HG03571 (cell line): ENCODE data around the gene MRGPRX2.

Experiments
- ATAC-seq: cut with Tn5 transposase; IDR thresholded peaks from one replicate; pipeline ENCODE4 v1.9.1; 2021; ENCODE audit not compliant: unreplicated experiment

Gene MRGPRX2

DNA sequence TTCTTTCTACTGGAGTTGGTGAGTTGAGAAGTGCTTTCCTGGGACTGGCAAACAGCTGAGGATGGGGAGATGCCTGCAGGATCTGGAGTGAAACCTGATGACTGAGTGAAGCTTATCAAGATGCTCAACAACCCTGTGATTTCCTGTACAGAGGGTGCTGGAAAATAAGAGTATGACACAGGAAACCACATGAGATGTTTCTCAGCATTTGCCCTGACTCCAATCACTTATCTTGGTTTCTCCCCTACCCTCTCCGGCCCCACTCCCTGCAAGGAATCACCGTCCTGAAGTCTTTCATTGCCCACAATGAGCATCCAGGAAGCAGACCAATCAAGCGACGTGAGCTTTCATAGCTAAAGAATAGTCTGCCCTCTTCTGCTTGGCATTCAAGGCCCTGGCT lies at the start of gene MRGPRX2:
TSS of gene MRGPRX2 (minus strand) at position 89 of the 400 bp plus-strand sequence. CDS start 4,315 bp downstream, outside the sequence.
- no peak for ATAC-seq

DNA sequence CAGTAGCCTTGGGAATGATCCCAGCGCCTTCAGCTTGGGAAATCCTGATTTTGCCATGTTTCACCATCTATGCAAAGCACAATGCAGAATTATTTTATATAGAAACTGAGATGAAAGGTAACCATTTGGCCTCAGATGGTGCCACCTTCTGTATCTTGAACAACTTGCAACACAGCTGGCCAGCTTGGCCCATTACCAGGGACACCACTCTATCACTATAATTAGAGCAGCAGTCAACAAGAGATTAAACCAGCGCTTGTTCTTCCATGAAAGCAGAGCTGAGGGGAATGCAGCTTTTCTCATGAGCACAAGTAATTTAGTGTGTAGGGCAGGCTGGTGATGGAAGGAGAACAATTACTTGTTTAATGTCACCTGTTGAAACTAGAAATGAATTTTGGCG lies 49.8 kb upstream of the MRGPRX2 start:
- no peak for ATAC-seq

- ATAC-seq: no peak
Measured at GRCh38 chr11:19107125-19107524, 46.6 kb upstream of the MRGPRX2 start.

- no peak for ATAC-seq
Measured at GRCh38 chr11:19105011-19105410, 44.5 kb upstream of the MRGPRX2 start.

DNA sequence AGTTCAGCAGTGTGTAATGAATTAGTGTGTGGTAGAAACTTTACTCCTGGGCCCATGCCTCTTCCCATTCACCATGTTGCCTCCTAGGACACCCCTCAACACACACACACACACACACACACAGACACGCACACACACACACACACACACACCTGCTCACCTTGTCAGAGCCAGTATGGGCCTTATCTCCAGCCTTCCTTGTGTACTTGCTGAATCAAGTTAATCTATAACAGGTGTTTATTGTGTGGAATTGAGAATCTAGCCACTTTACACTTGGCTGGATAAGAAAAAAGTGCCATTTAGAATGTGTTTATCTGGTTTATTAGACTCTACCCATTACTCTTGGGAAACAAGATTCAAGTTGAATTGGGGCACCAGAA lies 42.0 kb upstream of the MRGPRX2 start:
- ATAC-seq: no peak

DNA sequence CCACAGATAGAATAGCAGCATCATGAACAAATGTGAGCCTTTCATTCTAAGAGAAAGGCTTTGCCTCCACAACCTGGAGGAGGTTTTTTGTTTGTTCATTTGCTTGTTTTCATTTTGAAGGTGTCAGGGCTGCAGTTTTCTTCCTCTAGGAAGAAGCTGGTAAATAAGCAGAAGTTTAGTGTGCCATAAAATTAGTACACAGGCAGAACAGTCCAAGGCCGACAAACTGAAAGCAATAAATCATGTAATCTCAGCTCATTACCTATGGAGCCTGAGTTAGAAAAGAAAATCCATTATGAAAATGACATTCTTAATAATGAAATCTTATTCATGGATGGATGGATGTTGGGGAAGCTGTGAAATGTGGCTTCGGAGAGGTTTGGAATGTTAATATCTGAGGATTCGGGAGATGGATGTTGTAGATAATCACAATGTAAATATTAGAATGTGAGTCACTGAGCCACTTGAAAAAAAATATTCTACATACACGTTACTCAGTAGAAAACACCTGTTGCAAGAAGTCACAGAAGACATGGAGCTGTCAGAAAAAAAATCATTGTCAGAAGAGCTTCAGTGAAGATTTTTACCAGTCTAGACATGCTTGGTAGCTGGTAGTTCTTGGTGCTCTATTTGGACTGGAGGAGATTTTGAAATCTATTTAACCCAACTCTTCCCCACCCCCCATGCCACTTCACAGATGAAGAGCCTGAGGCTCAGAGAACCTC lies 41.4 kb upstream of the MRGPRX2 start:
- ATAC-seq: no peak

GRCh38 chr11:19100885-19101284 lies 40.4 kb upstream of the MRGPRX2 start:
- ATAC-seq: no peak

DNA sequence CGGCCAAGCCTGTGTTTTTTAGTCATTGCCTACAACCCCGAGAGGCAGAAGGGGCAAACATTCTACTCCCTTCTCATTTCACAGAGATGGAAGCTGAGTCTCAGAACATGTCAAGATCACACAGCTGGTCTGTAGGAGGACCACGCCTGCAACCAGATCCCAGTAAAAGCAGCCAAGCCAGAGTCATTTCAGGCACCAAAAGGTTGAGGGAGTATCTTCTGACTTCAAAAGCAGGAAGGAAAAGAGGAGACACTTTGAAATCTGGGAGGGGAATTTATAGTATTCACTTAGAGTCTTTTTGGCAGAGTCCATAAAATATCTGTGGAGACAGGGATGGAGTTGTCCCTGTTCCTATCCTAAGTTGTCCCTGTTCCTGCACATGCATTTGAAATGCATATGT lies 38.6 kb upstream of the MRGPRX2 start:
- no peak for ATAC-seq

- ATAC-seq: no peak
Measured at GRCh38 chr11:19094859-19095258, 34.3 kb upstream of the MRGPRX2 start.

DNA sequence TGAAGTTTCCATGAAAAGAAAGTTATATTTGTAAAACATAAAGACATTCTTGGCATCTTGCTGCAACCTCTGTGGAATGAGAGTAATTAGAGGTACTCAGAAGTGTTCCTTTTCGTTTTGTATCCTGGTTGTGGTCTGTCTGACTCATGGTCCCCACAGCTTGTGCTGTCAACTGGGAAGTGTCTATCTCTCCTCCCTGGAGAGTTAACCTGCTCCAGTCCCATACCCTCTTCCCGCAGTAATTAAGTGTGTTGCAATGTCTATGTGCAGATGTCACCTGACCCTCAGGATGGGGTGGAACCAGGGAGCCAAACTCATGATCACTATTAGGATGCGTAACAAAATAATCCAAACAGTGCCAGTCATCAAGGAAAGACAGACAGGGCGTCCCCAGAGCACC lies 33.5 kb upstream of the MRGPRX2 start:
- no peak for ATAC-seq

DNA sequence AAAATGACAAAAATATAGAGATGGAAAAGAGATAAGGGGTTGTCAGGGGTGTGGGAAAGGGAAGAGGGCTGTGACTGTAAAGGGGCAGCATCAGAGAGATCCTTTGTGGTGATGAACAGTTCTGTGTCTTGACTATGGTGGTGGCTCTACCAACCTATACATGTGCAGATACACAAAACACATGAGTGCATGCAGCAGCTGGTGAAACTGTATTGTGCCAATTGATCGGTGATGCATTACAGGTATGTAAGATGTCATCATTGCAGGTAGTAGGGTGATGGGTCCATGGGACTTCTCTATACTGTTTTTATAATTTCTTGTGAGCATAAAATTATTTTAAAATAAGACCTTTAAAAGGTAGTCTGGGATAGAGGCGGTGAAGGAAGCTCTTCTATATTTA lies 32.3 kb upstream of the MRGPRX2 start:
- no peak for ATAC-seq

- ATAC-seq: no peak
Measured at GRCh38 chr11:19092342-19092741, 31.8 kb upstream of the MRGPRX2 start.

- ATAC-seq: no peak
Measured at GRCh38 chr11:19091366-19091765, 30.8 kb upstream of the MRGPRX2 start.

DNA sequence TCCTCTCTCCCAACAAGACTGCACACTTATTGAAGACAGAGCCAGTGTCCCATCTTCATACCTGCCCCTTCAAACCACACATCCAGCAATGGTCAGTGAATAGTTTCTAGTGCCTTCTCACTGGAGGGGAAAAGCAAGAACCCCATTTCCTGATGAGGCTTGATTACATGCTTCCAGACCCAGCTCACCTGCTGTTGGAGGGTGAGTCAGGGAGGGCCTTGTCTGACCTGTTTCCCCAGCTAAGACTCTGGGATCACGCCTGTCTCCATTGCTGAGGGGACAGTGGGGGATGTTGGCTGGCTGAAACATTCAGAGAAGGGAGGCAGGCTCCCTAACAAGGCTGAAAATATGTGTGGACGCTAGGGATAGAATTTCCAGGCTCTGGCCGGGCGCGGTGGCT lies 28.9 kb upstream of the MRGPRX2 start:
- no peak for ATAC-seq

DNA sequence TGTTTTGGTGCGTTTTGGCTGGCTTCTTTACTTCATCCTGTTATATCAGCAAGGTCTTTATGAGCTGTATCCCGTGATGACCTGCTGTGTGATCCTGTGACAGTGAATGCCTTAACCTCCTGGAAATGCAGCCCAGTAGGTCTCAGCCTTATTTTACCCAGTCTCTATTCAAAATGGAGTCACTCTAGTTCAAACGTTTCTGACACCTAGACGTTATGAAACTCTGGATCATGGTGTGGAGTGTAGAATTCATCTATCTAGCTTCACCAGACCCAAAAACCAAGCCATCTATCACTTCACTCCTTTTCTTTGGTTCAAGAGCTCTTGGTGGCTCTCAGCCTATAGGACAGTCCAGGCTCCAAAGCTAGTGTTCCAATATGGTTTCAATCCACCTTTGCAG lies 28.3 kb upstream of the MRGPRX2 start:
- no peak for ATAC-seq

DNA sequence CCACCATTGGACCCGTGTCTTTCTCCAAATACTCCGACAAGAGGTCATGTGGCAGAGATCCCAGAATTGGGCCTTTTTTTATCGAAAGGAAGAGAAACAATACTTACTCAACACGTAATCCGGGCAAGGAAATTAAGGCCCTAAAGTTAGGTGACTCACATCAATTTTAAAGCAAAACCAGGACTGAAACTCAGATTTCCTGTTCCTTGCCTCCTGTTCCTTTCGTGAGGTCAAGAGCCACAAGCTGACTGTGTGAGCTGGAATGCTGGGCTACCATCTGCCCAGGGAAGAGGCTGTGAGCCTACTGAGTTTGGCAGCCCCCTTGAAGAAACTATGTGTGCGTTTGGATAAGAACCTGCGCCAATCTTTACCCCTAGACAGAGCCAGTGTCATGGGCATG lies 27.1 kb upstream of the MRGPRX2 start:
- ATAC-seq: no peak

DNA sequence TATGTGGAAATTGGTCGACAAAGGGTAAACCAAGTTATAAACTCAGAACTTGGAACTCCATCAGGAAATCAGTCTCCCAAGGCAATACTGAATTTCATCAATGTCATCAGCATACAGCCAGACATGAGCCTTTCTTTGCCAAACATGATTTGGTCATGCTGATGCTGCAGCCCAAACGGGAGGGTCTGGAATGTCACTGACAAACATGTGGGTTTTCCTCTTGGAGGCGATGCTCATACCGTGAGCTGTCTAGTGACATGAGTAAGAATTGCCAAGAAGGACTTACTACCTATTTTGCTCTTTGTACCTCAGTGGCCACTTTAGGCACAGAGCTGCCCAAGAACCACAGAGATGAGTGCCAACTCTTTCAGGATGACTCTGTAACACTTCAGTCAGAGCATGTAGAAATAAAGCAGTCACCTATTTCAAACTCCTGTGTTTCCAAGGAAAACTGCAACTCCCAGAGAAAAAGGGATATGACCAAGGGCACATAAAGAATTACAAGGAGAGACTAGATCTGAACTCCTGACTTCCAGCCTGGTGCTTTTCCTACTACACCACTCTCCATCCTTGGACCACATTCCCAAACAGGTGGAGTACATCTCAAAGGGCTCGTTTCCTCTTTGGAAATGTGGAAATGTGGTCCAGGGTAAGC lies 24.3 kb upstream of the MRGPRX2 start:
- no peak for ATAC-seq

GRCh38 chr11:19083166-19083565 lies 22.6 kb upstream of the MRGPRX2 start:
- ATAC-seq: no peak

DNA sequence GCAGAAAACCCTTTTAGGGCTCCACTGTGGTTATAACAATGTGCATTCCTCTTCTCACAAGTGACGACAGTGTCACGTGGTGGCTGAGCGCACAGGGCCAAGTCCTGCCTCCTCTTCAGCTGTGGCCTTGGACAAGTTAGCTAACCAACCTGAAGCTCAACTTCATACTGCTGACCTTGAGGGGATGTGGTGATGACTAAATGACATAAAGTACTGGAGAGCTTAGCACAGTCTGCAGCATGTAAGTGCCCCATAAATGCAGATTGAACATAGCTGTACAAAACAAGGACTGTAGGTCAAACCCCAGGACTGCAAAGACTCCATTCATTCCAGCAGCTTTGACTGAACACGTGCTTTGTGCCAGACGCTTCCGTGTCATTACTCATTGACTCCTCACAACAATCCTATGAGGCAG lies 20.1 kb upstream of the MRGPRX2 start:
- ATAC-seq: no peak

DNA sequence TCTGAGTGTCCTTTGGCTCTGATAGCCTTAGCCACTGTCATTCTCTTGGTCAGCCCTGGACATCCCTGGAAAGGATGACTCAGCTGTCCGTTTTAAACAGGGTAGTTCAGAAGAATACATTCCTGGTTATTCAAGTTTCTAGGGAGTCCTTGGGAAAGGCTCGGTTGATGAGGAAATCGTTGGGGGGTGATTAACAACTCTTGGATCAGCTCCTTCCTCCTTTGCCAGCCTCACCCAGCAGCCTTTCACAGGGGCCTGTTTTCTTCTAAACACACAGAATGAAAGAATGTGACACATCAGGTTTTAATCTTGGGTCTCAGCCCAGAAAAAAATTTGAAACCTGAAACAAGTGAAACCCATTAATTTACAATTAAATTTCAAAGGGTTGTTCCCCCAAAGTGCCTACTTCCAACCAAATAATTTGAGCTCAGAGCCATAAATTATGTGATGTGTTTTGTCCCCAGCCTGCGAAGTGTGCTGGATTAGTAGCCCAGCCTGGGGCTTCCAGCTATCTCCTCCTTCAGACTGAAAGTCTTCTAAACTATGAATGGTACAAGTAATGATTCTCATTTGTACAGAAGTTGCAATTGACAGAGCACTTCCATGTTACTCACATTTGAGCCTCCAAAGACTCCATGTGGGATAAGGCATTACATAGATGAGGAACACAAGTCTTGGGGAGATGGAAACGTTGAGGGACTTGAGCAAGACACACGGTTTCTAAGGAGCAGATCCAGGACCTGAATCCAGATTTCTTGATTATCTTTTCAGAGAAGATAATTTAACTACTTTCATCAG lies 19.3 kb upstream of the MRGPRX2 start:
- no peak for ATAC-seq

DNA sequence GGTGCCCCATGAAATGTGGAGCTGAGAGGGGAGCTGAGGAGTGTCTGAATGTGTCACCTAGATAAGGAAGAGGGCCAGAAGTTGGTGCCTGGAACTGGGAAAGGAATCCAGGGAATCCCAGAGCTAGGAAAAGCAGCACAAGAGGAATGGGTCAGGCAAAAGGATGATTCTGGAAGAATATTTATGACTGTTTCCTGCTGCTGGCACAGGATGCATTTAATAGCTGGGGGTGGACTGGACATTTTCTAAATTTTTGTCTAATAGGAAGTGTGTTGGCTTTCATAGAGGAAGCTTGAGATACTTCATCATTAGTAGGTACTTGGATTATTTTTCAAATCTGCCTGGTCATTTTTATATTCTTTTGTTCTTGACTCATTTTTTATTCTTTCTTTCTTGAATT lies 17.4 kb upstream of the MRGPRX2 start:
- ATAC-seq: no peak
